GM04503 (cell line): Measurements from ENCODE around the gene TTBK1.

Source experiments
- DNase-seq: peaks from one replicate; pipeline ENCODE4 v3.0.0-alpha.2; 2012; ENCODE audit warnings: low read depth

TTBK1 gene

DNA sequence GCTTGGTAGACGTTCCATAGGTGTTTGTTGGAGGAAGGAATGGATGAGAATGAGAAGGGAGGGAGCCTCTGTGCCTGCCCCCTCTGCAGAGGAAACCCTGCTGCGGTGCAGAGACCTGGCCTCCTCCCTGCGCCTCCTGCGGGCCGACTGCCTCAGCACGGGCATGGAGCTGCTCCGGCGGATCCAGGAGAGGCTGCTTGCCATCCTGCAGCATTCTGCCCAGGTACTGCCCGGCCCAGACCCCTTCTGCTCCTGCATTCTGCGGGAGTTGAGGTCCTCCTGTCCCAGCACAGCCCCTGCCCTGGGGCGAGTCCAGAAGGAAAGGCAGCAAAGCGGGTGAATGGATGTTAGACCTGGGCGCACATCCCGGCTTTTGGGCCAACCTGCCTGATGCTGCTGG lies 20.1 kb upstream of the TTBK1 start:
- DNase-seq = no peak

DNA sequence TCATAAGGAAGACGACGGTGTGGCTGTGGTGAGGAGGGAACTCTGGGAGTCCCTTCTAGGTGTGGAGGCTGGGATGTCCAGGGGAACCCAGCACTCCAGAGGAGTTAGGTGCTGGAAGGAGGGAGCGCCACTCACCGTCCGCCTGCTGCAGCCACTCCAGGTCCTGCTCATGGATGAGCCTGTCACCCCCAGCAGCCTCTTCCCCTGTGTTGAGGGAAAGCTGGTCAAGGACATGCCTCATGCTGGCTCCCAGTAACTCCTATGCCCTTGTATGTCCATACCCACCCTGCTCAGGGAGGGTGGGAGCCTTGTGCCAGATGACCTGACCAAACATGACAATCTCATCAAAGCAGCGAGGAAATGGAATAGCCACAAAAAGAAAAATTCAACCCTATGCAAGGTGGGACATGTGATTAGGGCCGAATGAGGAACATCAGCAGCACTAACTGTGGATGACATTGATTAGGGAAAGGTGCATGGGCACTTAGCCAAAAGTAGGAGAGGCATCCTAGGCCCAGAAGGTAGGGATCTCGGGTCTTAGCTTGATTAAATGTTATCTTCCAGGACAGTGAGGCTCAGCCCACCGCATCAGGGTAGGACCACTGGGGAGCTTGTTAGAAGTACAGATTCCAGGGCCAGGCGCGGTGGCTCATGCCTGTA lies 17.0 kb upstream of the TTBK1 start:
- no peak for DNase-seq

DNA sequence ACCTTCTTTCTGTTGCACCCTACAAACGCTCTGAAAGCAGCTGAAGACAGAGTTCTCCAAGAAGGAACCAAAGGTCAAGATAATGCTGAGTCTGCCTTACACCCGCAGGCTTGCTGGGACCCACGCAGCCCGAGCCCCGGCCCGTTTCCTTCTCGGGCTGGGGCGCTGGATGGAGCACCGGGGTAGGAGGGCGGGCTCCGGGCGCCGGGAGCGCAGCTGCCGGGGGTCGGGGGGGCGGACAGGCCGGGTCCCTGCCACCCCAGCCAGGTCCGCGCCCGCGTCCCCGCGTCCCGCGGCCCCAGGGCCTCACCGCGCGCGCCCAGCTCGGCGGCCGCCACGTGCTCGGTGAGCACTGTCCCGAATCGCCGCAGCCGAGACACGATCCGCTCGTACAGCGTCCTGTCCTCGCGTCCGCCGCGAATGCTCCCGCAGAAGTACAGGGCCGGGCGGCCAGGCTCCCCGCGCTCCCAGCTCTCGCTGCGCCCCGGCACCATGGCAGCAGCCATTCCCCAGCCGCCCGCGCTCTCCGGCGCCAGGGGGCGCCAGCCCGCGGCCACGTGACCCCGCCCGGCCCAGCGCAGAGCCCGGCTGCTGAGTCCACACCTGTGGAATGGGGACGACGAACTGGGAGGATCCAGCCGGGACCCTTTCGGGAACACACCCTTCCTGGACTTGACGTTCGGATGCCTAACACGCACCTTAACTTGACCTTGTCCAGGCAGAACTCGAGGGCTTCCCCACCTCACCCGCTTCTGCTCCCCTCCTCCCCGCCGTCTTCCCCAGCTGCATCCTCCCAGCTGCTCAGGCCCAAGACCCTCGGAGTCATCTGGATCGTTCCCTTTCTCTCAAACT lies 14.1 kb upstream of the TTBK1 start, which contains the start of gene DNPH1:
Gene DNPH1, minus strand, starts transcription at position 531 of the 852 bp plus-strand sequence. Its CDS starts 25 bp downstream, at position 506.
- DNase-seq = peak; percentile 11

DNA sequence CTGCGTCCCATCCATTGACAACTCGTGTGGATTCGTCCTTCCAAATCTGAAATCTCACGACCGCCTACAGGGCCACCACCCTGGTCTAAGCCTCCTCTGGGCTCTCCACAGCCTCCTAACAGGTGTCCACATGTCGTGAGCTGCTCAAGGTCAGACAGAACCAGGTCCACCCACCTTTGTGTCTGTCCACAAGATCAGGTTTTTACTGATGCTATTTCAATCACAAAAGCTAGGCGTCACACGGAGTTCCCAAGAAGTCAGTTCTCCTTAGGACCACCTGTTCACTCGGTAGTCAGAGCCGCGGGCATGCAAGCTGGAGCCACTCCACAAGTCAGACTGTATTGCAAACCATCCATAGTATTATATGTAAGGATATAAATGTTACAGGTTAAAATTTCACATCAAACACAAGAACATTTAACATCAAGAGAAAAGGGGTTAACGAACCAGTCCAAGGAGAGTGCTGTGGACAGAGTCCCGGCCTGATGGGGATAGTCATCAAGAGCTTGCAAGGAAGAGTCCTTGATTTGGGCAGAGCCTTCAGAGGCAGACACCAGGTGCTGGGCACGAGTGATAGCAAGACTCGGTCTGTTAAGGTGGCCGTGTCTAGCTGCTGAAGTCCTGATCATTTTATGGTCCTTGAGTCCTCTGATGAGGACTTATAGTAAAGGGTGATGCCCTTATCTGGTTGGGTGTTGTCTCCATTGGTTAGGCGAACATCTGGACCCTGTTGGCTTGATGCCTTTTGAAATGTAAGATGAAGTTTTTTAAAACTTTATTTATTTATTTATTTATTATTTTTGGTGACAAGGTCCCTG lies 13.3 kb upstream of the TTBK1 start:
- no peak for DNase-seq

DNA sequence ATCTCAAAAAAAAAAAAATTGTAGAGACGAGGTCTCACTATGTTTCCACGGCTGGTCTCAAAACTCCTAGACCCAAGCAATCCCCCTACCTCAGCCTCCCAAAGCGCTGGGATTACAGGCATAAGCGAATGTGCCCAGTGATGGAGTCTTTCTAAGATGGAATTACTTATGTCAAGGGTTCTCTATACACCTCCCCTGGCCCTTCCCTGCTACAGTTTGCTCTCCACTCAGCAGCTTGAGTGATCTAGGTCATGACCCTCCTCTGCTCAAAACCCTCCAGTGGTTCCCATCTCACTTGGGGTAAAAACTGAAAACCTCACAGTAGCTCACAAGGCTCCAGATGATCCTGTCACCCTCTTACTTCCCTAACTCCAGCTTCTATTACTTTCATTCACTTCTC lies 12.2 kb upstream of the TTBK1 start:
- no peak for DNase-seq

DNA sequence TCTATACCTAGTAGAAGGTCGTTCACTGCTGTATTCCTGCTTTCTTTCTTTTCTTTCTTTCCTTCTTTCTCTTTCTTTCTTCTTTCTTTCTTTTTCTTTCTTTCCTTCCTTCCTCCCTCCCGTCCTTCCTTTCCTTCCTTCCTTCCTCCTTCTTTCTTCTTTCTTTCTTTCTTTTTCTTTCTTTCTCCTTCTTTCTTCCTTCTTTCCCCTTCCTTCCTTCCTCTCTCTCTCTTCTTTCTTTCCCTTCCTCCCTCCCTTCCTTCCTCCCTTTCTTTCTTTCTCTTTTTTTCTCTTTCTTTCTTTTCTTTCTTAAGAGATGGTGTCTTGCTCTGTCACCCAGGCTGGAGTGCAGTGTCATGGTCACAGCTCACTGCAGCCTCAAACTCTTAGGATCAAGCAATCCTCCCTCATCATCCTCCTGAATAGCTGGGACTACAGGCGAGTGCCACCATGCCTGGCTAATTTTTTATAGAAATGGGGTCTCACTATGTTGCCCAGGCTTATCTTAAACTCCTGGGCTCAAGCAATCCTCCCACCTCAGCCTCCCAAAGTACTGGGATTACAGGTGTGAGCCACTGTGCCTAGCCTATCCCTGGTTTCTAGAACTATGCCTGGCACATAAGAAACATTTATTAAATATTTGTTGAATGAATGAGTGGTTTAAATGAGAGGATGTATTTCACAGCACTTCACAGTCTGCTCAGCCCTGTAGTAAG lies 11.4 kb upstream of the TTBK1 start:
- no peak for DNase-seq

DNA sequence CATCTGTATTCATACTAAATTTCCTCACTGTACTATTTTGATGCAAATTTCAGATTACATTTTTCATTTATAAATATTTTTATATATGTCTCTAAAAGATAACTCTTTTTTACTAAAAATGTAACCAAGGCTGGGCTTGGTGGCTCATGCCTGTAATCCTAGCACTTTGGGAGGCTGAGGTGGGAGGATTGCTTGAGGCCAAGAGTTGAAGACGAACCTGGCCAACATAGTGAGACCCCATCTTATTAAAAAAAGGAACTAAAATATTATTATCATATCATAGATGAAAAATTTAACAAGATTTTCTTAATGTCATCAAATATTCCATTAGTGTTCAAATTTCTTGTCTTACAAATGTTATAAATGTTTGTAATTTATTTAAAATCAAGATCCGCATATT lies 7.4 kb upstream of the TTBK1 start:
- no peak for DNase-seq

DNA sequence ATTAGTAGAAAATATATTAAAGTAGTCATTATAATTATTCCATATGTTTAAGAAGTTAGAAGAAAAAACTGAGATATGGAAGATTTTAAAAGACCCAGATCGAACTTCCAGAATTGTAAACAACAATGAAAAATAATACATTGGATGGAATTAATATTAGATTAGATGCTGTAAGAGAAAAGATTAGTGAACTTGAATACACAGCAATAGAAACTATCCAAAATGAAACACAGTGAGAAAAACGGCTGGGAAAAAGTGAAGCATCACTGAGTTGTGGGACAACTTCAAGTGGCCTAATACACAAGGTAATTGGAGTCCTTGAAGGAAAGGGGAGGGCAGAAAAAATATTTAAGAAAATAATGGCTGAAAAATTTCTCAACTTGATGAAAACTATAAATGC lies 4.2 kb upstream of the TTBK1 start:
- DNase-seq = no peak

DNA sequence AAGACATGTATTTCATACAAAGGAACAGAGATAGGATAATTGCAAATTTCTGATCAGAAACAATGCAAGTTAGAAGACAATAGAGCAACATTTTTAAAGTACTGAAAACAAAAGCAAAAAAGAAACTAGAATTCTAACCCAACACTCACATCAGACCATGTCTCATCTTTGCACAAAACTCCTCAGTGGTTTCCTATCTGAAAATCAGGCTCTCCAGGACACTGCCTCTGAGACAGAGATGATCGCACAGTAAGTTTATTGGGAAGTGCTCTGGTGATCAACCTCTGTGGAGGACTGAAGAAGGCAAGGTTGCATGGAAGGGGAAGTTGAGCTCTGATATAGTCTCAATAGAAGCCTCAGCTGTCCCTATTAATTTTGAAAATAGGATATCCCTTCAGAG lies 2.3 kb upstream of the TTBK1 start:
- DNase-seq = no peak

DNA sequence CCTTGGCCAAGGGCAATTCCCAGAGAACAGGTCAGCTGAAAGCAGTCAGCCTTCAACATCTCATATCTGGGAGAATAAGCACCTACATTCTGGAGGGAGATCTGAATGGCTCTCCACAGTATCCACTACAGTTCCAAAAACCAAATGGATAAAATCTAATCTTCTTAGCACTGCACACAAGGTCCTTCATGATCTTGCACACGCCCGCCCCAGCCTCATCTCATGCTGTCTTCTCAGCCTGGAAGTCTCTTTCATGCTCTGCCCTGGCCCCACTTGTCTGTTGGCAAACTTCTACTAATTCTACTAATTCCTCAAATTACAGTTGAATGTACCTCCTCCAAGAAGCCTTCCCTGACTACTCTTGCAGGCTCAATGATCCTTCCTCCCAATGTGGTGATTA lies 1.8 kb upstream of the TTBK1 start:
- no peak for DNase-seq

DNA sequence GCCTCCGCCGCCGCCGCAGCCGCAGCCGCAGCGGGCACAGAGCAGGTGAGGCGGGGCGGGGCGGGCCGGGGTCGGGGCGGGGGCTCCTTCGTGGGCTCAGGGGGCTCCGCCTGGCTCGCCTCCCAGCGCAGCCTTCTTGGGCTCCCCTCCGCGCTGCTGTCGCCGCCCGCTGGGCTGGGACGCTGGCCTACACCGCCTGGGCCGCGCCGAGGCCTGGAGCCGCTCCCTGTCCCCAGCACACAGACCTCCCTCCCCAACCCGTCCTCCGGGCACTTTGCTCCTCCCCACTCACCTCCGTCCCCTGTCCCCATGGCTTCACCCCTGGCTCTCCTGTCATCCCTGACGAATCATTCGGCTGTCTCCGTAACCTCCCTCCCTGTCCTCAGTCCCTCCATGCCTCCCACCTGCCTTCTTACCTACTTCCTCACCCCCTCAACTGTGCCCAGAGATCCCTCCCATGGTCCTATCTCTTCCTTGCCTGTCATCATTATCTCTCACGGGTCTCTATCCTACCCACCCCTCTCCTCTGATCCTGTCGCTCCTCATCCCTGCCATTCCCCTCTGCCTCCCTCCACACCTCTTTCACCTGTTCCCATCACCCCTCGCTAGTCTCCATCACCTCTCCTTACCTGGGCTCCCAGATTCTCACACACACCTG lies 512 bp downstream of the TTBK1 start:
- no peak for DNase-seq

DNA sequence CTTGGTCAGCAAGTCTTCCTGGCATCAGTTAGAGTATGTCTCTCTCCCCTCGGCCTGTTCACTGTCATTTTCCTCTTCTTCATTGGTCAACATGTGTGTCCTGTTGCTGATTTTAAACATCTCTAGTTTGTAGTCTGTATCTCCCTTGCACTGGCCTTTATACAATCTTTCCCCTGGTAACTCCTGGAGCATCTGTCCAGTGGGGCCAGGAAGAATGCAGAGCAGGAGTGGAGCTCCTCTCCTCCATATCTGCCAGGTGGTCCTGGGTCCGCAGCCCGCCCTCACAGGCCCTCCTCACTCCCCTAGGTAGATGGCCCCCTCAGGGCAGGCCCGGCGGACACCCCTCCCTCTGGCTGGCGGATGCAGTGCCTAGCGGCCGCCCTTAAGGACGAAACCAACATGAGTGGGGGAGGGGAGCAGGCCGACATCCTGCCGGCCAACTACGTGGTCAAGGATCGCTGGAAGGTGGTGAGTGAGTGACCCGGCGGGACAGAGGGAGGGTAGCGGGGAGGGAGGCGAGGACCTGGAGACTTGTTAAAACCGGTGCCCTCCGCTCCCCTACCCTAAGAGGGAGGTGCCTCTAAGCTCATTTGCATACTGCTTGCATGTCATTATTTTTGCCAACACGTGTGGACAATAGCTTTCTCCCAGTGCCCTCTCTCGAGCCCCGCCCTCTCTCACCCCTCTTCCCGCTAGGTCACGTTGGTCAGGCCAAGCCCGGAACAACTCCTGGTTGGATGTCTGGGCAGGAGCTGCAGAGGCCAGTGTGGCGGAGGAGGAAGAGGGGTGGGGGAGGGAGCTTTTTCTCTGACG lies 3.2 kb downstream of the TTBK1 start:
- no peak for DNase-seq

DNA sequence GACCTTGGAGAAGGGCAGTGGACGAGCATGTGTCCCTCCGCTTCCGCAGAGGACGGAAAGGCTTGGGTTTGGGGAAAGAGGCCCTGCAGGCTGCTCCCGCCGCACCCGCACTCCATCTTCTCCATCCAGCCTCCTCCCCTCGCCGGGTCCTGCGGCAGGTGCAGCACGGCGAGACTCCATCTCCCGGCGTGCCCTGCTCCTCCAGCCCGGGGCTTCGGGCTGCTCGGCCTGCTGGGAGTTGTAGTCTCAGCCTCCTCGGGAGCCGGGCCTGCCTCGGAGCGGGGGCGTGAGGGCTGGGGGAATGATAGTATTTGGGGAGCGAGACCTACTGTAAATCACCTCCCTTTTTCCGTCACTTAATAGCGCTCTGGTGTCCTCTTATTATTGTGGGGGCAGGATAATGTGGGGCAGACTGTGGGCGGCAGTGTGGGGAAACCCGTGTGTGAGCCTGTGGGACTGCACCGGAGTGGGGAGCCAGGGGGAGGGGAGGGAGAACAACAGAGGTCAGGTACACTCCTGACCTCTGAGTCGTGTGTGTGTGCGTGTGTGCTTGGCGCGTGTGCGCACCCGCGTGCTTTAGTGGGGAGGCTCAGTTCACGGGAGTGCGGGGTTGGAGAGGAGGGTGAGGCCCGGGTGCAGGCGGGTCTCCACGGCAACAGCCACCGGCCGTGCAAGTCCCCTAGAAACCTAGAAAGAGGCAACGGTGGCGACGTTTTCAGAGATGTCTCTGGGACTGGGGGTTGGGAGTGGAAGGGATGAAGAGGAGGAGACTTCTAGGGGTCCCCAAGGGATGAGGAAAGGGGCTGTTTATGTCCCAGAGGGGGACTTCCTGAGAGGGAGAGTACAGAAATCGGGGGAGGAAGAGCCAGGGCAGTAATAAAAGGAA lies 4.1 kb downstream of the TTBK1 start:
- DNase-seq = no peak

DNA sequence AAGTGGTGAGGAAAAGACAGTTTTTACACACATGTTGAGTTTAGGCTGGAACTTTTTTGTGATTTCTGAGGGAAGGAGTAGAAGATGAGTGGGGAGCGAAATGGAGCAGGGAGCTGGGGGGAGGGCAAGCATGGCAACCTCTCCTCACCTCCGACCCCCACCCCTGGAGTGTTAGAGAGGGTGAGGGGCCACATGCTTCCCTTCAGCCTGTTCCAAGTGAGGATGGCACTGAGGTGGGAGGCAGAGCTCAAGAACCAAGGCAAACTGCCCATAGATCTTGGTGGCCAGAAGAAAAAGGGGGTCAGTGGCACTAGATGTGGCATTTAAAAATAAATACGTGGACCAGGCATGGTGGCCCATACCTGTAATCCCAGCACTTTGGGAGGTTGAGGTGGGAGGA lies 4.8 kb downstream of the TTBK1 start:
- no peak for DNase-seq

DNA sequence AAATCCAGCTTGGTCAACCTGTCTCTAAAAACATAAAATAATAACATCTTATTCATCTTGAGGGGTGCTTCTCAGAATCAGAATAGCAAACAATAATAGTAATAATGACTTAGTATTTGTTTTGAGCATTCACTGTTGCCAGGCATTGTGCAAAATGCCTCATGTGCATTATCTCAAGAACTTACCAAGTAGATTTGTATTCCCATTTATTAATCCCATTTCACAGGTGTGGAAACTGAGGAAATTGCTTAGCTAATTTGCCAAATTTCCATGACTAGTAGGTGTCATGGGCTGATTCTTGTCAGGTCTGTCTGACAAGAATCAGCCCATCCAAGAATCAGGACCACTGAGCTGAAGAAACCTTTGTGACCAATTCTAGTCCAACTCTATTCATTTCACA lies 5.5 kb downstream of the TTBK1 start:
- DNase-seq = no peak

DNA sequence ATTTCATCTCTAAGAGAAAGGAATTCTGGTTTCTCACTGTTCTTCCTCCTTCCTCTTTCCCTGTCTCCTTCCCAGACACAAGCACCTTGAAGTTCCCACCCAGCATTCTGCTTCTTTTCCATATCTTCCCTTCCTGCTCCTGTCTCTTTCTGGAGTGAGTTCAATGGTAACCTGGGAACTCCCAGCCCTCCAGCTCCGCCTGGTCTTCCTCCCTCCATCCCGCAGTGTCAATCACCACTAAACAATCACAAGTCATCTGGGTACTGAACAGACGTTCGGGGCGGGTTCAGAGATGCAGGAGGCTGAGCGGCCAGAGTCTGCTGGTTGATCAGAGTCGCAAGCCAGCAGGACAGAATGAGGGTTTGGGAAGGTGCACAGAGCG lies 7.7 kb downstream of the TTBK1 start:
- DNase-seq = no peak

DNA sequence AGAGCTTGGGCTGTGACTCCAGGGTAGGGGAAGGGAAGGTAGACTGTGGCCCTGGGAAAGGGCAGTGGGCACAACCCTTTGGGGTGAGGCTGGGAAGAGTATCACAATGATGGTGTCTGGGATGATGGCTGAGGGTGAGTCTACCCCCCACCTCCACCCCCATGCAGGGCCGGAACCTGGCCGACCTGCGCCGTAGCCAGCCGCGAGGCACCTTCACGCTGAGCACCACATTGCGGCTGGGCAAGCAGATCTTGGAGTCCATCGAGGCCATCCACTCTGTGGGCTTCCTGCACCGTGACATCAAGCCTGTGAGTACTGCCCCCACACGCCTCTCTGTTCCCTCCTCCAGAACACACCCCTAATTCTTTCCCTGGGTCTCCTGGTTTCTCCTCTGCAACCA lies 10.1 kb downstream of the TTBK1 start:
- DNase-seq = no peak

DNA sequence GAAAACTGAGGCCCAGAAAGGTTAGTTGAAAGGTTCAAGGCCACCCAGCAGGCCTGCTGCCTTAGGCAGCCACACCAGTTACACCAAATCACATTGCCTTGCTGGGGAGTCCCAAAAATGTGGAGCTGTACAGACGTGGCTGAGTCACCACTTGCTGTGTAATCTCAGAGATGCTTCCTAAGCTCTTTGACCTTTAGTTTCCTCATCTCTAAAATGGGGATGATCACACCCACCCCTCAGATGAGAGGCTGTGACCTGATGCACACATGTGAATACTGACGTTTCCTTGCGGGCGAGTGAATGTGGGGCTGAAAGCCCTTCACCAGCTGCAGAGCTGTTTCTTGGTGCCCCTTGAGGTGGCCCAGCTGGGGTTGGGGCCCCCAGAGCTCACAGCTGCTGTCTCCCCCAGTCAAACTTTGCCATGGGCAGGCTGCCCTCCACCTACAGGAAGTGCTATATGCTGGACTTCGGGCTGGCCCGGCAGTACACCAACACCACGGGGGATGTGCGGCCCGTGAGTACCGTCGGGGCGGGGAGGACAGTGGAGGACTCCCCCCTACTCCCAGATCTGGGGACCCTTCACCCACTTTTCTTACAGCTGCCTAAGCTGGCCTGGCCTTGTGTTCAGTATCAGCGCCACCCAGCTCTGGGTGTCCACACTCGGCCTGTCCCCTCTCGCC lies 11.0 kb downstream of the TTBK1 start:
- no peak for DNase-seq

DNA sequence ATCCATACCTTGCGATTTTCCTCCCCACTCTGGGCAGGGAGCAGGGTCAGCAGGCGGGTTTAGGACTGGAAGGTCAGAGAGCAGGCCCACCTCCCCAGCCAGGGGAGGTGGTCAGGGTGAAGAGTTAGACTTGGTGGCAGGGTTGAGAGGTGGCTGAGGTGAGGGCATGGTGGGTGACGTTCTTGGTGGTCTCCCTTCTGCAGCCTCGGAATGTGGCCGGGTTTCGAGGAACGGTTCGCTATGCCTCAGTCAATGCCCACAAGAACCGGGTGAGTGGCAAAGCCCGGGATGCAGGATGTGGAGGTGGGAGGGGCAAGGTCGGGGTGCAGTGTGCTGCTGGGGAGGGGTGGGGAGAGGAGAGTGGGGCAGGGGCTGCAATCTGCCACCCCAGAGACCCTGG lies 11.6 kb downstream of the TTBK1 start:
- DNase-seq = no peak
